Naive thymus-derived CD8-positive, alpha-beta T cell (primary cell): Measurements from ENCODE around the gene FMNL2. TPM values are rescaled to one million over a fixed set of nuclear protein-coding genes. Genes with fewer than 3 reads are reported as not detected.
A peak's percentile ranks its signal among the peaks of the same experiment; 100 is the strongest.
"Not testable (repeated sequence)": the region's sequence is repeated elsewhere in the genome, so short reads cannot be mapped to it uniquely, and the experiment has no call there.

Experiments used
- ATAC-seq, 2 donors: fragments of 150-1000 bp; cut with Tn5 transposase in 1 of 2; sonication (Bioruptor Pico), chemical (Tn5 transposase) in 1 of 2; 1 replicate in 1 of 2; 2 replicates in 1 of 2; pipeline ENCODE4 v1.10.0; 2021; ENCODE audit warnings: mild to moderate bottlenecking in 2 of 2, moderate library complexity in 2 of 2
- POLR2A ChIA-PET: fragments of 350-600 bp; sonication (Branson Sonifier 250); formaldehyde crosslinking; loops from one replicate; lab custom pipeline; 2021; ENCODE audit warnings: antibody characterized with exemption; lab: Charles Lee
- DNase-seq, 10 donors: peaks; one replicate each; pipeline versions ENCODE4 v3.0.0 to v3.0.0-alpha.2; 2020 to 2022
- H3K27ac Mint-ChIP-seq, 10 donors: one replicate each; pipeline ENCODE4 v1.8.0; 2020 to 2022; ENCODE audit warnings: mild to moderate bottlenecking in 10 of 10, mixed read lengths in 10 of 10, moderate library complexity in 4 of 10, inconsistent platforms in 1 of 10
- H3K27me3 Mint-ChIP-seq, 5 donors: one replicate each; pipeline ENCODE4 v1.8.0; 2021 to 2022; ENCODE audit warnings: mixed read lengths in 5 of 5
- H3K36me3 Mint-ChIP-seq, 3 donors: one replicate each; pipeline ENCODE4 v1.8.0; 2020 to 2022; ENCODE audit warnings: mixed read lengths in 3 of 3, mild to moderate bottlenecking in 2 of 3, inconsistent platforms in 1 of 3
- H3K4me1 Mint-ChIP-seq, 4 donors: one replicate each; pipeline ENCODE4 v1.8.0; 2021 to 2022; ENCODE audit warnings: mixed read lengths in 4 of 4
- H3K4me3 Mint-ChIP-seq, 10 donors: one replicate each; pipeline ENCODE4 v1.8.0; 2020 to 2022; ENCODE audit warnings: mild to moderate bottlenecking in 10 of 10, mixed read lengths in 10 of 10, moderate library complexity in 6 of 10, inconsistent platforms in 1 of 10
- H3K9me3 Mint-ChIP-seq, 9 donors: one replicate each; pipeline ENCODE4 v1.8.0; 2020 to 2022; ENCODE audit warnings: mixed read lengths in 9 of 9, mild to moderate bottlenecking in 3 of 9, inconsistent platforms in 1 of 9, moderate library complexity in 1 of 9
- polyA plus RNA-seq, 3 donors: library from polyadenylated mRNA; unstranded; fragments of 300-500 nt; fragmentation: Illumina TruSeq; gene quantifications; one replicate each; pipeline ENCODE4 v1.2.3, GENCODE V29; 2021
- total RNA-seq, 8 experiments: library from RNA in 2 of 8; stranded (reverse) in 2 of 8; gene quantifications; one replicate each; pipeline ENCODE4 v1.2.3 and lab custom pipeline; 2021 to 2026

The FMNL2 gene
- total and polyA plus RNA-seq, 5 experiments from 2014 or later, result 0.05 to 0.78 (median 0.14) TPM

DNA sequence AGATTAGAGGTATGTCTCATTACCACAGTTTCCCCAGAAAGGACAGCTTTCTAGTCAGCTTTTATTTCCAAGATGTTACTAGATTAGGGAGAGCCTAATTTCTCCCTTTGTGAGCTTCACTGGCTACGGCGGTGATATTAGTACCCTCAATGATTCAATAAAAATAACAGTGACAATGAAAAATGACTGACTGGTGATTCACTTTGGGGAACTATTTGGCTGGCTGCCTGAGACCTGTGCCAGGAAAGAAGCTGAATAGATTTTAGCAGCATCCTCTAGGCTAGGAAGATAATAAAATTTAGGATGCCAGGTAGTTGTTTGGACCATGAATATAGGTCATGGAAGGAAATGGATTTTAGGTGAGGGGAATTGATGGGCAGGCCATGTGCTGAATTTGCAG is 178.7 kb downstream of the FMNL2 start:
- POLR2A ChIA-PET, result no interaction called here
- no peak overlapping the region for H3K4me3 Mint-ChIP-seq
- H3K27ac Mint-ChIP-seq, result no peak overlapping the region
- ATAC-seq, result no peak
- H3K4me1 Mint-ChIP-seq, result no peaks in the 10 kb centered on the region
- H3K36me3 Mint-ChIP-seq, result no peaks in the 10 kb centered on the region
- no peak for DNase-seq
- peaks cover 2 to 20% (median 9%) of the 10 kb centered on the region in 5 donors for H3K27me3 Mint-ChIP-seq
- no peaks in the 10 kb centered on the region for H3K9me3 Mint-ChIP-seq

DNA sequence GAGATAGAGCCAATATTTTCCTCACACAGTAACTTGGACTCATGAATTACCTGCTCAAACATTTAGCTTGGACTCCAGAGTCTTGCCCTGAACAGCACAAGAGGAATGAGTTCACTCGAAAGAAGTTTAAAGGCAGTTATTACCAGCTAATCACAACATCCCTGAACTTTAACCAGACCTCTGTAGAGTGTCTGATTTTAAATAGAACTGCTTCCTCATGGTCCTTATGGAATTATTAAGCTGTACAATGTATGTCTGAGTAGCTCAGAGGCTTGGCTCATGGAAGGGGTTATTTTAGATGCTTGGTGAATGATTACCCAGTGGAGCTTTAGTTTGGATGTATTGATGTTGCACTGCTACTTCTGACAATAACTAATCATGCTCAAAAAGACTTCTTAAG is 183.1 kb downstream of the FMNL2 start:
- no peak overlapping the region for H3K4me3 Mint-ChIP-seq
- peaks cover 2 to 22% (median 12%) of the 10 kb centered on the region in 5 donors for H3K27me3 Mint-ChIP-seq
- ATAC-seq (no peak), DNase-seq (no peak)
- no peaks in the 10 kb centered on the region for H3K36me3 Mint-ChIP-seq
- POLR2A ChIA-PET, result no interaction called here
- H3K4me1 Mint-ChIP-seq, result no peaks in the 10 kb centered on the region
- no peaks in the 10 kb centered on the region for H3K9me3 Mint-ChIP-seq
- no peak overlapping the region for H3K27ac Mint-ChIP-seq

DNA sequence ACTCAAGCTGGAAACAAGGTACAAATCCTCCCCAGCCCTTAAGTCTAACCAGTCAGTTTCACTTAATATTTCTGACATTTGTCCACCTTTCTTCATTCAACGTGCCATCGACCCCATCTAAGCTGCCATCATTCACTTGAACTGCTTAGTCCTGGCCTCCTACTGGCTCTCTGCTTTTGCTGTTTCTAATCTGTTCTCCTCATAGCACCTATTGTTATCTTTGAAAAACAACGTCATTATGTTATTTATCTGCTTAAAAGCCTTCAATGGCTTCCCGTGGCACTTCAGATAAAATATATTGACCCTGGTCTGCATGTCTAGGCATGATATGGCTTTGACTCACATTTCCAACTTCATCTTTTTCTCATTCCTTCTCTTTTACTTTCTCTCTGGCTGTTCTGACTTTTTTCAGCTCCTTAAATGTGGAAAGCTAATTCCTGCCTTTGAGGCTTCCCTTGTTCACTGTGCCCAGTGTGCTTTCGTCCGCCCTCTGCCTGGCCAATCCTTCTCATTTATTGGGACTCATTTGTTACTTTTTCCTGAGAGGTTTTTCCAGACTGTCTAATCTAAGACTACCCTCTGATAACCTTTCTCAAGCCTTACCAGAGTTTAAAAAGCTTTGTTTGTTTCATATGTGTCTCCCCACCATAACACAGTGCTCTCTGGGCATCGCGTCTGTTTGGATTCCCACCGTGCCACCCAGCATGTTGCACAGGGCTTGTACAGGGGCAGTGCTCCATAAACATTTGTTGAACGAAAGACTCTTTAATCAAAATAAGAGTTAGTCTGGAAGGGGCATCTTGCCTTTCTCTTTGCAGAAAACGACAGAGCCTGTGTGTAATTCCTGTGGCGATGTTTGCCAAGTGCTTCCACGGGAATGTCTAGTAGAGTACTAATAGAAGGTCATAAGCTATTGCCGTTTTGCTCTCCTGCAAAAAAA is 183.9 kb downstream of the FMNL2 start:
- POLR2A ChIA-PET, result no interaction called here
- H3K9me3 Mint-ChIP-seq, result no peaks in the 10 kb centered on the region

DNA sequence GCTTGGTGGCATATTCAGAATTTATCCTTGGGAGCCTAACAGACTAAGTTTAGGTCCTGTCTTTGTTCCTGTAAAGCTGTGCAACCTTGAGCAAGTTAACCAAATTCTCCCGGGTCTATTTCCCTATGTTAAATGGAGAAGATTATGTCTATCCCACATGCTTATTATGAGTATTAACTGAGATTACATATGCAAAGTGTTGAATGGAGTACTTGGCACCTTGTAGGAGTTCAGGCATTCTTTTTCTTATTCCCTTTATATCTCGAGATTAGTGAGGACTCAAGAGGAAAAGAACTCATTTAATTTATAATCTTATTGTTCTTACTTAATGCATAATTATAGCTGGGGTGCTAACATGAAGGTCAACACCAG is 184.6 kb downstream of the FMNL2 start:
- Mint-ChIP-seq H3K27me3 (peaks cover 2 to 22% (median 12%) of the 10 kb centered on the region in 5 donors), H3K4me3 (no peak overlapping the region), H3K9me3 (no peaks in the 10 kb centered on the region), H3K4me1 (no peaks in the 10 kb centered on the region), H3K27ac (no peak overlapping the region), H3K36me3 (no peaks in the 10 kb centered on the region)
- POLR2A ChIA-PET, result no interaction called here
- ATAC-seq, result no peak
- no peak for DNase-seq

More for the DNA sequence above, 183.9 kb downstream of the FMNL2 start:
- H3K36me3 Mint-ChIP-seq, result no peaks in the 10 kb centered on the region
- no peak overlapping the region for H3K4me3 Mint-ChIP-seq
- no peak for DNase-seq
- no peaks in the 10 kb centered on the region for H3K4me1 Mint-ChIP-seq
- no peak for ATAC-seq
- H3K27me3 Mint-ChIP-seq, result peaks cover 2 to 22% (median 12%) of the 10 kb centered on the region in 5 donors
- no peak overlapping the region for H3K27ac Mint-ChIP-seq

DNA sequence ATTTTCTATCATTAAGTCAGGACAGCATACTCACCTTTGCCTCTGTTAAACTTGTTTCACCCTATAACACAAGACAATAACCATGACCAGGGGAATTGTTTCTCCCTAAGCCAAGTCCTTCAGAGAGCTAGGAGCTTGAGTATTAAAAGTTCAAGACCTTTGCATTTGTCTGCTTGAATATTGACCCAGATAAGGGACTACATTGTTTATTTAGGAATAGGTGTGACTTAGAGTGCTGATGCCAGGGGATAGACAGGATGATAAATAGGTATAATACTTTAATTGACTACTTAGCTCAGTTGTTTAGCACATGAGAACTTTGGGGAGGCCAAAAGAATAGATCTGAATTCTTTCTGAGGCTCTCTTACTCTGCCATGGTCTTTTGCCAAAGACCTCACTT is 185.8 kb downstream of the FMNL2 start:
- POLR2A ChIA-PET, result no interaction called here
- peaks cover 0 to 22% (median 10%) of the 10 kb centered on the region in 5 donors for H3K27me3 Mint-ChIP-seq
- ATAC-seq (no peak), DNase-seq (no peak)
- no peaks in the 10 kb centered on the region for H3K36me3 Mint-ChIP-seq
- H3K27ac Mint-ChIP-seq, result no peak overlapping the region
- H3K9me3 Mint-ChIP-seq, result no peaks in the 10 kb centered on the region
- no peak overlapping the region for H3K4me3 Mint-ChIP-seq
- no peaks in the 10 kb centered on the region for H3K4me1 Mint-ChIP-seq

DNA sequence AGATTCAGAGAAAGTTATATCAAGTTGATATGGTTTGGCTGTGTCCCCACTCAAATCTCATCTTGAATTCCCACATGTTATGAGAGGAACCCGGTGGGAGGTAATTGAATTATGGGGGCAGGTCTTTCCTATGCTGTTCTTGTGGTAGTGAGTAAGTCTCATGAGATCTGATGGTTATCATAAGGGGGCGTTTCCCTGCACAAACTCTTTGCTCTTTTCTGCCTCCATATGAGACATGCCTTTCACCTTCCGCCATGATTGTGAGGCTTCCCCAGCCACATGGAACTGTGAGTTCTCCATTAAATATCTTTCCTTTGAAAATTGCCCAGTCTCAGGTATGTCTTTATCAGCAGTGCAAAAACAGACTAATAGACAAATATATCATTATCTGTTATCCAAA is 187.5 kb downstream of the FMNL2 start:
- H3K4me3 Mint-ChIP-seq, H3K4me1 Mint-ChIP-seq, H3K36me3 Mint-ChIP-seq, H3K27ac Mint-ChIP-seq, POLR2A ChIA-PET, H3K9me3 Mint-ChIP-seq, ATAC-seq, DNase-seq: not testable (repeated sequence)
- H3K27me3 Mint-ChIP-seq, result peaks cover 0 to 25% (median 10%) of the 10 kb centered on the region in 5 donors

DNA sequence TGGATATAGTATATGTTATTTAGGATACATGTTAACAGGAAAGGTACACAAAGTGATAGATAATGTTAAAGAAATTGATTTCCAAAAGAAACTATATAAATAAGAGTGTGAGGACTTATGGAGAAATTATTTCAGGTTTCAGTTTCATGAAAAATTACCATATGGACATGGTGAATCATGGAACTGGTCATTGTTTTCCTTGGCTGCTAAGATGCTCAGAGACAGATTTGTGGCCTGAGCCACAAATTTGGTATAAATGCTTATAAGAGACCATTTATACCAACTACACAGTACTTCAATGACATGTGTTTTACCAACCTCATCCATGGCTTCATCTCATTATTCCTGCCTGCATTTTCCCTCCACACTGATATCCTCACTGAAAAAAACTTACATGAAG is 188.1 kb downstream of the FMNL2 start:
- Mint-ChIP-seq H3K27ac (no peak overlapping the region), H3K4me3 (no peak overlapping the region), H3K9me3 (no peaks in the 10 kb centered on the region), H3K27me3 (peaks cover 0 to 21% (median 9%) of the 10 kb centered on the region in 5 donors), H3K4me1 (no peaks in the 10 kb centered on the region), H3K36me3 (no peaks in the 10 kb centered on the region)
- DNase-seq (no peak), ATAC-seq (no peak)
- POLR2A ChIA-PET, result no interaction called here

DNA sequence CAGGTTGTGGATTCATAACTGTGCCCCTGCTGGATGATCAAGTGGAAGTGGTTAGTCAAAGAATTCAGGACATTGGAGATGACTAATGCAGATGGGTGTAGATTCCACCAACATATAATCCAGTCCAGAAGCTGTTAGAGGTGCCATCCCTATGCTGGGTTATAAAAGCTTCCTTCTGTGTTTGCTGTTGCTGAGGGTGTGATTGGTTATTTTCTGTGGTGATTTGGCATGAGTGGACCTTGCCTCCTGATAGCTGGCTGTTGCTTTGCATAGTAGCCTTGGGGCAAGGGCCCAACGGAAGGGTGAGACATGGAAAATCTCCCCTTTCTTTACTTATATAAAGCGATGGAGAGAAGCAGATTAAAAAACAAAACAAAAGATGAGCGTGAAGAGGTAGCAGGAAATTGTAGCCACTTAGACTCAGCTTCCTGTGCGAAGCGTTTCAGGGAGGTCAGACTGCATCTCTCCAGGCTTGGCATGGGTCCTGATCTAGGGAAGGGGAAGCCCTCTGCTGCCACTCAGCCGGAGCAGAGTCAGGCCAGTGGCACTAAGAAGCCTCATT is 190.4 kb downstream of the FMNL2 start:
- ATAC-seq, result peak in 1 of 2 donors; percentile 18
- peak overlapping the region in 1 of 10 donors; percentile 25 for H3K27ac Mint-ChIP-seq
- POLR2A ChIA-PET, result no interaction called here
- H3K4me3 Mint-ChIP-seq, result no peak overlapping the region
- H3K4me1 Mint-ChIP-seq, result no peaks in the 10 kb centered on the region
- no peaks in the 10 kb centered on the region for H3K9me3 Mint-ChIP-seq
- no peak for DNase-seq
- H3K36me3 Mint-ChIP-seq, result no peaks in the 10 kb centered on the region
- H3K27me3 Mint-ChIP-seq, result peaks cover 0 to 9% (median 0%) of the 10 kb centered on the region in 5 donors

DNA sequence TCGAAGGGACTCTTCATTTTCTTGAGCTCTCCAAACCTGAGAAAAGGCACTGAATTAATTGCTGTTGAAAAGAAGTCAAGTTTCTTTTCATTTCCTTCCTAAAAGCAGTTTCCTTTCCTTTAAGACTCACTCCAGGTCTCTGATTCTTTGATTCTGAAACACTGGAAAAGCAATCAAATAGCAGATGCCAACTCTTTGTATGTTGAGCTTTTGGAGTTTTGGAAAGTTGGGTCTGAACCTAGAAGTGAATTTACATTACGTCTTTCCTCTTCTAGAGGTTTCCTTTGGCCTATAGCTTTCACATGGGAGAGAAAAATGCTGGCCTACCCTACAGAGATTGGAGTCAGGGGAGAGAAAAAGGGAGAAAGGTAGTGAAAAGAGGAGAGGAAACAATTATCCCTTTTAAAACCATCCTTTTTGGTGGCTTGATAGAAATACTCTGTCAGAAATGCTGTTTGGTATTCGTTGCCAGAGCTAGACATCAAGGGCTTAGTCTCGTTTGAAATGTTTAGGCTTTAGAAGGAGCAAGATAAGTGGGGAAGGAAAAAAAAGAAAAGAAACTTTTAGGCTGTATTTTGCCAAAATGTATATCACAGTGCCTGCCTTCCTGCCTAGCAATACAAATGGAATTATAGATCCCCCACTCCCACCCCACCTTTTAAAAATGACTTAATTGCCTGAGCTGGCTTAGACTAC is 194.6 kb downstream of the FMNL2 start:
- peaks cover 0 to 10% (median 2%) of the 10 kb centered on the region in 5 donors for H3K27me3 Mint-ChIP-seq
- no peak overlapping the region for H3K4me3 Mint-ChIP-seq
- no peaks in the 10 kb centered on the region for H3K4me1 Mint-ChIP-seq
- no peaks in the 10 kb centered on the region for H3K9me3 Mint-ChIP-seq
- ATAC-seq (no peak), DNase-seq (no peak)
- H3K36me3 Mint-ChIP-seq, result no peaks in the 10 kb centered on the region
- POLR2A ChIA-PET, result no interaction called here
- H3K27ac Mint-ChIP-seq, result no peak overlapping the region

DNA sequence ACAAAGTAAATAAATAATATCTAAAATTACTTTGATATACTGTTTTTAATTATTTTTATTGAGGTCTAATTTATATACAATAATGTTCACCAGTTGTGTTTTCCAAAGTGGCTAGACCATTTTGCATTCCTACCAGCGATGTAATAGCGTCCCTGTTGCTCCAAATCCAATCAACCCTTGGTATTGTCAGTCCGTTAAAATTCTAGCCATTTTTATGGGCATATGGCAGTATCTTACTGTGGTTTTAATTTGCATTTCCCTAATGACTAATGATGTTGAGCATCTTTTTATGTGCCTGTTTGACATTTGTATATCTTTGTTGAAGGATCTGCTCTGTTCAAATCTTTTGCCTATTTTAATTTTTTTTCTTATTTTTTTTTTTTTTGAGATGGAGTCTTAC is 197.3 kb downstream of the FMNL2 start:
- H3K4me3 Mint-ChIP-seq, result no peak overlapping the region
- no peak overlapping the region for H3K27ac Mint-ChIP-seq
- ATAC-seq (no peak), DNase-seq (no peak)
- POLR2A ChIA-PET, result no interaction called here
- H3K27me3 Mint-ChIP-seq, result peaks cover 0 to 25% (median 12%) of the 10 kb centered on the region in 5 donors
- no peaks in the 10 kb centered on the region for H3K36me3 Mint-ChIP-seq
- H3K9me3 Mint-ChIP-seq, result no peaks in the 10 kb centered on the region
- no peaks in the 10 kb centered on the region for H3K4me1 Mint-ChIP-seq

DNA sequence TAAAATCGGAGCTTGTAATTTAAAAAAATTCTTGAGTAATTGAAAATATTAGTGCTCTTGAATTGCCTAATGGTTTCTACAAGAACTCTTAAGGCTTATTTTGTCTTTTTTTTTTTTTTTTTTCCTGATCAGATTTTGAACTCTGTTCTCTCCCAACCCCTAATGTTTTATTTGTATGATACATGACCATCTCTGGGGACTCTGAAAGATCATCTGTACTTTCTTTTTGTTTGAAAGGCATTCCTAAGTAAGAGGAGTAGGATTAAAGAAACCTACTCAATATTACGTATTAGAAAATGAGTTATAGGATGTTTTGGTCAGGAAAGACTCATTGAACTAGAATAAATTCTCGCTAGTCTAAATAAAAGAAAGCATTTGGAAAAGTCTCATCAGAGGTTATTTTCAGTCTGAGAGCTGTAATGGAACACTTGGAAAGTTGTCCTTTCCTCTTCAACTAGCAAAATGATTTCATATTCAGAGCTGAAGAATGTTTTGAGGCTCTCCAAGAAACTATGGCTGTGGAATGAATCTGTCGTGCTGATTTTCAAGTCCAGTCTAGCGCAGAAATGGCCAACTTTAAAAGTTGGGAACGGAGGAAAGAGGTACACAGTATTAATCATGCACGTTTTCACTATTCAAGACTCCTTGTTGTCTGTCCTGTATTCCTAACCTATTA is 199.6 kb downstream of the FMNL2 start:
- peaks cover 9 to 35% (median 16%) of the 10 kb centered on the region in 5 donors for H3K27me3 Mint-ChIP-seq
- H3K4me3 Mint-ChIP-seq, result no peak overlapping the region
- POLR2A ChIA-PET, result no interaction called here
- H3K36me3 Mint-ChIP-seq, result no peaks in the 10 kb centered on the region
- ATAC-seq (no peak), DNase-seq (no peak)
- H3K9me3 Mint-ChIP-seq, result no peaks in the 10 kb centered on the region
- no peaks in the 10 kb centered on the region for H3K4me1 Mint-ChIP-seq
- H3K27ac Mint-ChIP-seq, result no peak overlapping the region

DNA sequence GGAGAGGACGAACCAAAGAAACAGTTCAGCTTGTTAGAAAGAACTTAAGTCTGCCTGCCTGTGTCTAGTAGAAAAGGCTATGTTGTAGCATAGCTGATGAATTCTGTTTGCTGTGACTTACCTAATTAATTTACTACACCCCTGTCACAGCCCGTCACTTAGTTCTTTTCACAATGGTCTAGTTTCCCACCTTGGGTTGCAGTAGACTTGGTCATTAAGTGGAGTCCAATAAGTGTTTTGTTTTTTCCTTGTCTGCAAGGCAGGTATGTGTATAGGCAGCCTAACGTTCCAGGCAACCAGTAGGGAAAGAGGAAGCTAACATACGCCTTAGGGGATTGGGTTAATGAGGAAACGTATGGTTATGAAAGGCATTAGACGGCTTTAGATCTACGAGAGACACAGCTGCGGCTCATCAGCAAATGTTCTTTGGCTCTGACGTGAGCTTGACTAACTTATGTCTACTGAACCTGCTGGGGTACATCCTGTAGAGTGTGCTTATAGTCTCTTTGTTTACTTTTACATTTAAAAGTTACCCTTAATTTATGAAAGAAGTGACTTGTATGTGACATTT is 202.2 kb downstream of the FMNL2 start:
- POLR2A ChIA-PET, result no interaction called here
- no peak for ATAC-seq
- Mint-ChIP-seq H3K9me3 (no peaks in the 10 kb centered on the region), H3K36me3 (no peaks in the 10 kb centered on the region), H3K27ac (no peak overlapping the region), H3K27me3 (peaks cover 9 to 35% (median 15%) of the 10 kb centered on the region in 5 donors), H3K4me1 (no peaks in the 10 kb centered on the region), H3K4me3 (no peak overlapping the region)
- no peak for DNase-seq
